NT2/D1 (cell line): ENCODE measurements around the gene PPM1L.

Experiments
- SUZ12 ChIP-seq: IDR thresholded peaks from 2 replicates; pipeline ENCODE4 v1.6.1; 2011; ENCODE audit not compliant: insufficient read length, insufficient read depth; ENCODE audit errors: extremely low read depth
- ZNF274 ChIP-seq: IDR thresholded peaks from 2 replicates; pipeline ENCODE4 v1.6.1; 2011; ENCODE audit warnings: mild to moderate bottlenecking, low read depth, low read length

DNA sequence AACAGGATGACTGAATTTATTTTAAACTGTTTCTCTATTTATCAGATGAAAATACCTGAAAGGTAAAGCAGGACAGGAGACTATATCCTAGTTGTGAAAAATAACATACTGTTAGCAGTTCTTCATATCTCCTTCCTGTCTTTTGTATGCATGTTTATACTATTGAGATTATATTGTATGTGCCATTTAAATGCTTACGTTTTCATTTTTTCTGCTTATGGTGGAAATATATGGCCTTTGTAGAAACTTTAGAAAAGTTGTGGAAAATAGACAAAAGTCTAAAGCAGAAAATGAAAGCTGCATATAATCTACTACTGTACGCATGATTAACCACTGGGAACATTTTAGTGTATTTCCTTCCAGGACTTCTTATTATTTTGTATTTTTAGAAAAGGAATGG lies 2.1 kb upstream of the PPM1L start:
- no peak for TF ChIP-seq SUZ12
- no peak for TF ChIP-seq ZNF274
